PC-3 (cell line): ENCODE measurements around the gene EXO1. TPM values are rescaled to one million over a fixed set of nuclear protein-coding genes. Genes with fewer than 3 reads are reported as not detected.

ENCODE experiments used
- ATAC-seq: fragments of 200-7000 bp; cut with Tn5 transposase; 2 replicates; pipeline ENCODE4 v1.9.1; 2020; ENCODE audit warnings: mild to moderate bottlenecking, moderate library complexity
- BruUV-seq: library from RNA; stranded (reverse); fragments of 400-500 nt; replicated peaks from 2 replicates; lab custom pipeline; 2021; lab: Mats Ljungman, UMichigan
- CTCF ChIA-PET: fragments of 300-600 bp; sonication (Branson Sonifier 250); formaldehyde crosslinking; loops from one replicate; lab custom pipeline; 2022; ENCODE audit warnings: antibody characterized with exemption; lab: Charles Lee
- POLR2A ChIA-PET: fragments of 300-600 bp; sonication (Branson Sonifier 250); formaldehyde crosslinking; loops from one replicate; lab custom pipeline; 2022; ENCODE audit warnings: antibody characterized with exemption; ENCODE audit not compliant: unreplicated experiment; lab: Charles Lee
- DNase-seq: peaks from one replicate; pipeline ENCODE4 v3.0.0-alpha.2; 2015
- H2AFZ ChIP-seq: fragments of 300-600 bp; sonication (generic); 2 replicates; pipeline ENCODE4 v1.6.0; 2016; ENCODE audit warnings: antibody characterized with exemption, low read length
- H3F3A ChIP-seq: fragments of 300-600 bp; sonication (generic); one replicate; pipeline ENCODE4 v1.6.0; 2017; ENCODE audit warnings: antibody characterized with exemption, low read length, control low read depth, mild to moderate bottlenecking; ENCODE audit not compliant: unreplicated experiment
- H3K27ac ChIP-seq: fragments of 300-600 bp; sonication (generic); 2 replicates; pipeline ENCODE4 v1.5.1; 2016; ENCODE audit warnings: mild to moderate bottlenecking, low read length
- H3K27me3 ChIP-seq: fragments of 300-600 bp; sonication (generic); 2 replicates; pipeline ENCODE4 v1.6.1; 2016; ENCODE audit warnings: low read length, mixed read lengths
- H3K36me3 ChIP-seq: fragments of 300-600 bp; sonication (generic); 2 replicates; pipeline ENCODE4 v1.6.1; 2016; ENCODE audit warnings: low read depth, mixed run types, low read length, mixed read lengths
- H3K4me1 ChIP-seq: fragments of 300-600 bp; sonication (generic); 2 replicates; pipeline ENCODE4 v1.5.1; 2016; ENCODE audit warnings: low read length; ENCODE audit not compliant: insufficient read depth
- H3K4me2 ChIP-seq: fragments of 300-600 bp; sonication (generic); 2 replicates; pipeline ENCODE4 v1.6.0; 2016; ENCODE audit warnings: low read length
- H3K4me3 ChIP-seq: fragments of 300-600 bp; sonication (generic); 2 replicates; pipeline ENCODE4 v1.5.1; 2016; ENCODE audit warnings: mild to moderate bottlenecking, low read length, mixed read lengths
- H3K79me2 ChIP-seq: fragments of 300-600 bp; sonication (generic); 2 replicates; pipeline ENCODE4 v1.6.1; 2017; ENCODE audit warnings: low read length, mixed read lengths
- H3K9ac ChIP-seq: fragments of 300-600 bp; sonication (generic); 2 replicates; pipeline ENCODE4 v1.6.0; 2016; ENCODE audit warnings: mild to moderate bottlenecking, low read length
- H3K9me2 ChIP-seq: fragments of 300-600 bp; sonication (generic); replicated peaks from 2 replicates; pipeline ENCODE4 v1.6.1; 2016; ENCODE audit warnings: mixed run types, low read length, mixed read lengths
- H3K9me3 ChIP-seq: fragments of 300-600 bp; sonication (generic); 2 replicates; pipeline ENCODE4 v1.6.1; 2016; ENCODE audit warnings: low read length, mixed read lengths
- H4K20me1 ChIP-seq: fragments of 300-600 bp; sonication (generic); 2 replicates; pipeline ENCODE4 v1.6.1; 2016; ENCODE audit warnings: low read length, mixed read lengths
- EZH2 ChIP-seq: fragments of 300-600 bp; sonication (generic); IDR thresholded peaks from one replicate; pipeline ENCODE4 v1.6.1; 2017; ENCODE audit warnings: antibody characterized with exemption, mild to moderate bottlenecking, low read length; ENCODE audit not compliant: unreplicated experiment
- EZH2phosphoT487 ChIP-seq: fragments of 300-600 bp; sonication (generic); IDR thresholded peaks from 2 replicates; pipeline ENCODE4 v1.6.1; 2018; ENCODE audit warnings: mild to moderate bottlenecking, antibody characterized with exemption, low read length, borderline replicate concordance
- intact Hi-C: fragments of 100-400 bp; cut with micrococcal nuclease; formaldehyde crosslinking; loops from 2 replicates; pipeline ENCODE4 v1.9.0; 2023
- total RNA-seq: library from RNA; depleted of rRNA; stranded (reverse); fragments of >200 nt; gene quantifications from 2 replicates; pipeline ENCODE4 v1.2.3, GENCODE V29; 2014
- TF ChIP-seq, protein P1 (sequence below): fragments of 300-600 bp; sonication (generic); conservative IDR thresholded peaks from 2 replicates; pipeline ENCODE4 v1.5.1; 2017; ENCODE audit warnings: antibody characterized with exemption, low read depth, mild to moderate bottlenecking, low read length

EXO1 gene
- total RNA-seq, 1 experiment from 2014 or later: 41.3 TPM

DNA sequence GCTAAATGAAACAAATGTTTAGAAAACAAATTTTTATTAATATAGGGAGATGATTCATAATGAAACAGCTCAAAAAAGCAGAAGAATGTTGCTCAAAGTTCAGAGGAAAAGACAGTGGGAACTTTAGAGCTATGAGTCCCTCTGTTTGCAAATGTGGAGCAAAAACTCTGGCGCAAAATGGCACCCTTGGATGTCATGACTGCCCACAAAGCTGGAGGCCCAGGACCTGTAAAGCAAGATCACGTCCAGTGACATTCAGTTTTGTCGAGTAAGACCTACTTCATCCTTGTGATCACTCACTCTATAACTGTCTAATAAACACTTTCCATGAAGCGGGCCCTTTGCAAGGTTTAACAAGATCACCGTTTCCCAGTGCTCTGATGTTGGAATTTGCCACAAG is 9.1 kb upstream of the EXO1 start:
- intact Hi-C loops: loop anchor here (5.0 kb wide), 1 partner anchor 122 kb away; no protein-coding TSS in a partner anchor
- DNase-seq (peak; percentile 65), ATAC-seq (peak; percentile 42)
- peak overlapping the region; percentile 56; the same call in 1 of the 2 replicates for H2AFZ ChIP-seq
- no peaks in the 10 kb centered on the region for H3K36me3 ChIP-seq
- POLR2A ChIA-PET: interaction anchor here (0.6 kb wide), 2 partner anchors 11 to 244 kb away, joined by 3 to 4 read pairs; no protein-coding TSS in a partner anchor
- no peaks in the 10 kb centered on the region for H3K79me2 ChIP-seq
- no peak overlapping the region for H3K4me3 ChIP-seq
- no peaks in the 10 kb centered on the region for H3K9me3 ChIP-seq
- CTCF ChIA-PET: interaction anchor here (0.6 kb wide), 1 partner anchor 311 kb away, joined by 4 read pairs; no protein-coding TSS in a partner anchor
- peaks cover 28% of the 10 kb centered on the region for H3K4me1 ChIP-seq
- 0 out of 2 replicates have a peak overlapping the region, but pooled peaks have one; percentile 10 for H3K4me2 ChIP-seq
- H3K27me3 ChIP-seq: no peaks in the 10 kb centered on the region
- no peak overlapping the region for H3K9ac ChIP-seq
- no peaks in the 10 kb centered on the region for H3F3A ChIP-seq
- no peaks in the 10 kb centered on the region for H3K9me2 ChIP-seq
- H3K27ac ChIP-seq: 0 out of 2 replicates have a peak overlapping the region, but pooled peaks have one; percentile 3
- TF ChIP-seq EZH2phosphoT487: no peak
- TF ChIP-seq, protein P1, sequence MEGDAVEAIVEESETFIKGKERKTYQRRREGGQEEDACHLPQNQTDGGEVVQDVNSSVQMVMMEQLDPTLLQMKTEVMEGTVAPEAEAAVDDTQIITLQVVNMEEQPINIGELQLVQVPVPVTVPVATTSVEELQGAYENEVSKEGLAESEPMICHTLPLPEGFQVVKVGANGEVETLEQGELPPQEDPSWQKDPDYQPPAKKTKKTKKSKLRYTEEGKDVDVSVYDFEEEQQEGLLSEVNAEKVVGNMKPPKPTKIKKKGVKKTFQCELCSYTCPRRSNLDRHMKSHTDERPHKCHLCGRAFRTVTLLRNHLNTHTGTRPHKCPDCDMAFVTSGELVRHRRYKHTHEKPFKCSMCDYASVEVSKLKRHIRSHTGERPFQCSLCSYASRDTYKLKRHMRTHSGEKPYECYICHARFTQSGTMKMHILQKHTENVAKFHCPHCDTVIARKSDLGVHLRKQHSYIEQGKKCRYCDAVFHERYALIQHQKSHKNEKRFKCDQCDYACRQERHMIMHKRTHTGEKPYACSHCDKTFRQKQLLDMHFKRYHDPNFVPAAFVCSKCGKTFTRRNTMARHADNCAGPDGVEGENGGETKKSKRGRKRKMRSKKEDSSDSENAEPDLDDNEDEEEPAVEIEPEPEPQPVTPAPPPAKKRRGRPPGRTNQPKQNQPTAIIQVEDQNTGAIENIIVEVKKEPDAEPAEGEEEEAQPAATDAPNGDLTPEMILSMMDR: no peak
- TF ChIP-seq EZH2: no peak
- H4K20me1 ChIP-seq: no peaks in the 10 kb centered on the region
- BruUV-seq: no TSS peak

DNA sequence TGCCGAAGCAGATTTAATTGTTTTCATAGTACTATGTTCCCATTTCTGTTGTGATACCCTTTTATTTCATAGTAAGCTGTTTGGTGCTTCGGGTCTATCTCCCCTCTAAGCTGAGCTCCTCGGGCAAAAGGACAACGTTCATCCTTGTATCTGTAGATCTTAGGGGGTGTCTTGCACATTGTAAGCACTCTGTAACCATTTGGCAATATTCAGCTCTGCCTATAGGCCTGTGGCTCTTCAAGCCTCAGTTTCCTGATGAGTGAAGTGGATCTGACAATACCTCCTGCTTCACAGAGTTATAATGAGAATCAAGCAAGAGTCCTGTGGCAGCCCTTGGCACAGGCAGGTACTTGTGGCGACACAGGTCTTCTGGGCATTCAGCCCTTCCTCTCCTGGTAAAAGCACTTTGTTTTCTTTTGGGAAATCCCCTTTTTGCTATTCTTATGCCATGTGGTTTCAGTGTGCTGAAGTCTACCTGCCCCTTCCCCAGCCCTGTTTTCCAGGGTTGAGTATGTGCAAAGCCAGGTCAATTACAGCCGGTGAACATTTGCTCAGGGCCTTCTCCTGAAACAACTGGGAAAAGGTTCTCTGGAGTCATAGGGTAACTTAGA is 8.5 kb upstream of the EXO1 start:
- CTCF ChIA-PET: interaction anchor here (0.6 kb wide), 1 partner anchor 312 kb away, joined by 4 read pairs; no protein-coding TSS in a partner anchor
- POLR2A ChIA-PET: interaction anchor here (0.6 kb wide), 1 partner anchor 10 kb away, joined by 3 read pairs; no protein-coding TSS in a partner anchor
- no peaks in the 10 kb centered on the region for H3K9me2 ChIP-seq
- no peak overlapping the region for H3K4me3 ChIP-seq
- no peak overlapping the region for H3K9ac ChIP-seq
- no peak for DNase-seq
- ATAC-seq: no peak
- no peaks in the 10 kb centered on the region for H3K27me3 ChIP-seq
- intact Hi-C loops: loop anchor here (5.0 kb wide), 1 partner anchor 122 kb away; no protein-coding TSS in a partner anchor
- H3K9me3 ChIP-seq: no peaks in the 10 kb centered on the region
- no peaks in the 10 kb centered on the region for H3K79me2 ChIP-seq
- TF ChIP-seq EZH2 (no peak), EZH2phosphoT487 (no peak)
- TF ChIP-seq, protein P1: no peak
- H2AFZ ChIP-seq: peak overlapping the region; percentile 56; the same call in 1 of the 2 replicates
- H3K4me1 ChIP-seq: peaks cover 28% of the 10 kb centered on the region
- H4K20me1 ChIP-seq: no peaks in the 10 kb centered on the region
- 0 out of 2 replicates have a peak overlapping the region, but pooled peaks have one; percentile 10 for H3K4me2 ChIP-seq
- H3K27ac ChIP-seq: 0 out of 2 replicates have a peak overlapping the region, but pooled peaks have one; percentile 3
- H3K36me3 ChIP-seq: no peaks in the 10 kb centered on the region
- H3F3A ChIP-seq: no peaks in the 10 kb centered on the region
- no TSS peak for BruUV-seq
